ENCODE results near the gene SIK1. TPM values are rescaled to one million over a fixed set of nuclear protein-coding genes. Genes with fewer than 3 reads are reported as not detected.
"Not testable (repeated sequence)": the region's sequence is repeated elsewhere in the genome, so short reads cannot be mapped to it uniquely, and the experiment has no call there.

SIK1 gene
- total RNA-seq: 10 to 100 TPM in 1 of 2 donors, under 1 TPM in 1; 0.52 to 43.2 TPM

- H3K27me3 ChIP-seq, H3K4me3 ChIP-seq: not testable (repeated sequence)
- WGBS, 2 donors: no CpG with 5 or more reads among the region's 120 CpGs
Measured at GRCh38 chr21:43426404-43427241, at the start of gene SIK1. TSS of gene SIK1 (minus strand) at chr21:43427131. CDS start at chr21:43426178, 953 bp downstream.

GRCh38 chr21:43471597-43472242 lies 44.8 kb upstream of the SIK1 start:
- intact Hi-C loops (cut with DNase I); H3K9me3 ChIP-seq; H3K4me1 ChIP-seq; DNase-seq; H3K27ac ChIP-seq; ATAC-seq; H3K4me3 ChIP-seq; H3K27me3 ChIP-seq; H3K36me3 ChIP-seq (replicated peaks in 1 of 2; ENCODE audit: insufficient read depth in 1 of 2, low read depth in 2 of 2): not testable (repeated sequence)
- WGBS, 2 donors: no CpG with 5 or more reads among the region's 16 CpGs

More at GRCh38 chr21:43426404-43427241, at the start of gene SIK1:
- ATAC-seq: peak; percentile 7
- DNase-seq; H3K36me3 ChIP-seq (replicated peaks in 1 of 2; ENCODE audit: insufficient read depth in 1 of 2, low read depth in 2 of 2); H3K27ac ChIP-seq; H3K9me3 ChIP-seq; intact Hi-C loops (cut with DNase I); H3K4me1 ChIP-seq: not testable (repeated sequence)

- intact Hi-C loops (cut with DNase I); H3K27me3 ChIP-seq; H3K4me1 ChIP-seq; H3K9me3 ChIP-seq; DNase-seq; H3K4me3 ChIP-seq; H3K36me3 ChIP-seq (replicated peaks in 1 of 2; ENCODE audit: insufficient read depth in 1 of 2, low read depth in 2 of 2); H3K27ac ChIP-seq; ATAC-seq: not testable (repeated sequence)
- no CpG with 5 or more reads among the region's 31 CpGs for WGBS, 2 donors
Measured at GRCh38 chr21:43469719-43470458, 43.0 kb upstream of the SIK1 start.

- H3K9me3 ChIP-seq: no peaks in the 10 kb centered on the region
- no peak overlapping the region for H3K27ac ChIP-seq
- H3K4me1 ChIP-seq: no peaks in the 10 kb centered on the region
- no peak overlapping the region for H3K4me3 ChIP-seq
- intact Hi-C loops (cut with DNase I): no loop called here
- peak in 1 of 4 donors; percentile 2 for DNase-seq
- TF ChIP-seq CTCF (IDR thresholded peaks at IDR 0.05) (no peak), POLR2A (IDR thresholded peaks at IDR 0.05) (no peak)
- H3K36me3 ChIP-seq (replicated peaks in 1 of 2; ENCODE audit: insufficient read depth in 1 of 2, low read depth in 2 of 2): no peaks in the 10 kb centered on the region
- H3K27me3 ChIP-seq: no peaks in the 10 kb centered on the region
- ATAC-seq: no peak
- 46 to 93% methylated on average over 1 of the region's 1 CpG for WGBS, 2 donors
Measured at GRCh38 chr21:43467785-43468184, 40.9 kb upstream of the SIK1 start.

GRCh38 chr21:43465159-43465558 lies 38.2 kb upstream of the SIK1 start:
- DNase-seq; H3K27me3 ChIP-seq; H3K4me1 ChIP-seq; H3K9me3 ChIP-seq; H3K4me3 ChIP-seq; H3K36me3 ChIP-seq (replicated peaks in 1 of 2; ENCODE audit: insufficient read depth in 1 of 2, low read depth in 2 of 2); intact Hi-C loops (cut with DNase I); H3K27ac ChIP-seq: not testable (repeated sequence)
- ATAC-seq: peak; percentile 24
- WGBS, 2 donors: no CpG with 5 or more reads among the region's 5 CpGs

GRCh38 chr21:43463498-43464261 lies 36.7 kb upstream of the SIK1 start:
- peak; percentile 77 for ATAC-seq
- intact Hi-C loops (cut with DNase I): not testable (repeated sequence)

GRCh38 chr21:43462932-43463331 lies 36.0 kb upstream of the SIK1 start:
- ATAC-seq; DNase-seq; H3K36me3 ChIP-seq (replicated peaks in 1 of 2; ENCODE audit: insufficient read depth in 1 of 2, low read depth in 2 of 2); H3K4me1 ChIP-seq; intact Hi-C loops (cut with DNase I); H3K9me3 ChIP-seq; H3K4me3 ChIP-seq; H3K27ac ChIP-seq; H3K27me3 ChIP-seq: not testable (repeated sequence)
- no CpG with 5 or more reads among the region's 17 CpGs for WGBS, 2 donors

More at GRCh38 chr21:43463498-43464261, 36.7 kb upstream of the SIK1 start:
- WGBS, 2 donors: 23% methylated on average over 3 of the region's 20 CpGs; no CpG with 5 or more reads in 1 of the 2 donors
- H3K36me3 ChIP-seq (replicated peaks in 1 of 2; ENCODE audit: insufficient read depth in 1 of 2, low read depth in 2 of 2); H3K4me3 ChIP-seq; H3K27ac ChIP-seq; H3K4me1 ChIP-seq; H3K9me3 ChIP-seq; H3K27me3 ChIP-seq: not testable (repeated sequence)
- peak; percentile 1 to 7 (median 3) for DNase-seq

GRCh38 chr21:43460475-43460874 lies 33.5 kb upstream of the SIK1 start:
- DNase-seq; H3K9me3 ChIP-seq; H3K4me1 ChIP-seq; H3K27ac ChIP-seq; ATAC-seq; H3K27me3 ChIP-seq; H3K36me3 ChIP-seq (replicated peaks in 1 of 2; ENCODE audit: insufficient read depth in 1 of 2, low read depth in 2 of 2); intact Hi-C loops (cut with DNase I); H3K4me3 ChIP-seq: not testable (repeated sequence)
- no CpG with 5 or more reads among the region's 13 CpGs for WGBS, 2 donors

- WGBS, 2 donors: no CpG with 5 or more reads among the region's 12 CpGs
- H3K9me3 ChIP-seq; H3K36me3 ChIP-seq (replicated peaks in 1 of 2; ENCODE audit: insufficient read depth in 1 of 2, low read depth in 2 of 2); DNase-seq; intact Hi-C loops (cut with DNase I); H3K4me1 ChIP-seq; H3K27me3 ChIP-seq; ATAC-seq; H3K27ac ChIP-seq; H3K4me3 ChIP-seq: not testable (repeated sequence)
Measured at GRCh38 chr21:43458995-43459394, 32.1 kb upstream of the SIK1 start.
